IMR-90 (cell line): ENCODE results near the gene RERE.

Source experiments
- RAD21 ChIP-seq: IDR thresholded peaks from 2 replicates; pipeline ENCODE4 v1.6.1; 2012; ENCODE audit warnings: low read length, improper control_type of control experiment
- TF ChIP-seq, protein P1 (sequence below): conservative IDR thresholded peaks from 2 replicates; pipeline ENCODE4 v1.5.1; 2012; ENCODE audit warnings: mild to moderate bottlenecking, low read depth, low read length, improper control_type of control experiment

DNA sequence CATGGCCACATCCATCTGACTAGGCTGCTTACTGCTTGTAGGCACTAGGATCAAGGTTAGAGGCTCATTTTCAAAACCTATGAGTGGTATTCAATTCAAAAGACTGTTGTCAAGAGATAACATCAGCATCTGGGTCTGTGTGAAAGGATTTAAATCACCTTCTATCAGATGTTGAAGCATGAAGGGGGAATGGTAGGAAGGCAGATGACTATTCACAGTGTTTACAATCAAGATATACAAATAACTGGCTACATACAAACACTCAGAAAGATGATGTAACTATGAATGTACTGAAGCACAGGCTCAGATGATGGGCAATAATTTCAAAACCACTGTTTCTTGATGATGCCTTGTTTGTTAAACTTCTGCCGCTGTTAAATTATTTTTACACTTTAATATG is 250.3 kb downstream of the RERE start:
- TF ChIP-seq RAD21: no peak
- TF ChIP-seq, protein P1, sequence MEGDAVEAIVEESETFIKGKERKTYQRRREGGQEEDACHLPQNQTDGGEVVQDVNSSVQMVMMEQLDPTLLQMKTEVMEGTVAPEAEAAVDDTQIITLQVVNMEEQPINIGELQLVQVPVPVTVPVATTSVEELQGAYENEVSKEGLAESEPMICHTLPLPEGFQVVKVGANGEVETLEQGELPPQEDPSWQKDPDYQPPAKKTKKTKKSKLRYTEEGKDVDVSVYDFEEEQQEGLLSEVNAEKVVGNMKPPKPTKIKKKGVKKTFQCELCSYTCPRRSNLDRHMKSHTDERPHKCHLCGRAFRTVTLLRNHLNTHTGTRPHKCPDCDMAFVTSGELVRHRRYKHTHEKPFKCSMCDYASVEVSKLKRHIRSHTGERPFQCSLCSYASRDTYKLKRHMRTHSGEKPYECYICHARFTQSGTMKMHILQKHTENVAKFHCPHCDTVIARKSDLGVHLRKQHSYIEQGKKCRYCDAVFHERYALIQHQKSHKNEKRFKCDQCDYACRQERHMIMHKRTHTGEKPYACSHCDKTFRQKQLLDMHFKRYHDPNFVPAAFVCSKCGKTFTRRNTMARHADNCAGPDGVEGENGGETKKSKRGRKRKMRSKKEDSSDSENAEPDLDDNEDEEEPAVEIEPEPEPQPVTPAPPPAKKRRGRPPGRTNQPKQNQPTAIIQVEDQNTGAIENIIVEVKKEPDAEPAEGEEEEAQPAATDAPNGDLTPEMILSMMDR: no peak
